Epithelial cell of proximal tubule (primary cell): ENCODE results near the gene IL17RC. TPM values are rescaled to one million over a fixed set of nuclear protein-coding genes. Genes with fewer than 3 reads are reported as not detected.
"Not testable (repeated sequence)": the region's sequence is repeated elsewhere in the genome, so short reads cannot be mapped to it uniquely, and the experiment has no call there.

ENCODE experiments used
- DNase-seq: peaks from one replicate; pipeline ENCODE4 v3.0.0-alpha.2; 2011; ENCODE audit warnings: low read depth
- H3K4me3 ChIP-seq: 2 replicates; pipeline ENCODE4 v1.5.1; 2011; ENCODE audit warnings: low read depth, mild to moderate bottlenecking, low read length
- total RNA-seq: library from RNA; depleted of rRNA; stranded (reverse); fragments of >200 nt; gene quantifications from 2 replicates; pipeline ENCODE4 v1.2.3, GENCODE V29; 2015
- TF ChIP-seq, protein P1 (sequence below): conservative IDR thresholded peaks from 2 replicates; pipeline ENCODE4 v1.5.1; 2012; ENCODE audit warnings: low read depth, mild to moderate bottlenecking, low read length

Gene IL17RC
- 33.2 and 35.3 TPM in 2 replicates for total RNA-seq

- no peak for DNase-seq
- H3K4me3 ChIP-seq, result peak within 1 kb of the TSS; percentile 64
- TF ChIP-seq, protein P1, sequence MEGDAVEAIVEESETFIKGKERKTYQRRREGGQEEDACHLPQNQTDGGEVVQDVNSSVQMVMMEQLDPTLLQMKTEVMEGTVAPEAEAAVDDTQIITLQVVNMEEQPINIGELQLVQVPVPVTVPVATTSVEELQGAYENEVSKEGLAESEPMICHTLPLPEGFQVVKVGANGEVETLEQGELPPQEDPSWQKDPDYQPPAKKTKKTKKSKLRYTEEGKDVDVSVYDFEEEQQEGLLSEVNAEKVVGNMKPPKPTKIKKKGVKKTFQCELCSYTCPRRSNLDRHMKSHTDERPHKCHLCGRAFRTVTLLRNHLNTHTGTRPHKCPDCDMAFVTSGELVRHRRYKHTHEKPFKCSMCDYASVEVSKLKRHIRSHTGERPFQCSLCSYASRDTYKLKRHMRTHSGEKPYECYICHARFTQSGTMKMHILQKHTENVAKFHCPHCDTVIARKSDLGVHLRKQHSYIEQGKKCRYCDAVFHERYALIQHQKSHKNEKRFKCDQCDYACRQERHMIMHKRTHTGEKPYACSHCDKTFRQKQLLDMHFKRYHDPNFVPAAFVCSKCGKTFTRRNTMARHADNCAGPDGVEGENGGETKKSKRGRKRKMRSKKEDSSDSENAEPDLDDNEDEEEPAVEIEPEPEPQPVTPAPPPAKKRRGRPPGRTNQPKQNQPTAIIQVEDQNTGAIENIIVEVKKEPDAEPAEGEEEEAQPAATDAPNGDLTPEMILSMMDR, result no peak
These were observed at the start of gene IL17RC for GRCh38 chr3:9916734-9917680. Gene IL17RC, plus strand, starts transcription at chr3:9917098. Its CDS starts 218 bp downstream, at chr3:9917316.

- TF ChIP-seq, protein P1, result no peak
- no peak for DNase-seq
- no peak overlapping the region for H3K4me3 ChIP-seq
These were observed 49.8 kb upstream of the IL17RC start for GRCh38 chr3:9867106-9867505.

DNA sequence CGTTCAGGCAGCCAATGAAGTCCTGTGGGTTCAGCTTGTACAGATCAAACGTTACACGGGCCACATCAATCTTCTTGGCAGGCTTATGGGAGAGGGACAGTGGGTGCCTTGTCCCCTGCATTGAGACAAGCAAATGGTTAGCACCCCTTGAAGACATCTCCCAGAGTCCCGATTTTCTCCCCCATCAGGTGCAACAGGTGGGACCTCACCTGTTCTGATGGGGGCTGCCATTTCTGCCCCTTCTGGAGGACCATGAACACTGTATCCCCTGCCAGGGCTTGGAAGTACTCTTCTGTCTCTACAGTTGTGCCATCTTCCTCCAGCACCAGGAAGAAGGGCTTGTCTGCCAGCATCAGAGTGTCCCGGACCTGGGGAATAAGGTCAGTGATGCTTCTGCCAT is 46.9 kb upstream of the IL17RC start:
- DNase-seq, result no peak
- H3K4me3 ChIP-seq, result no peak overlapping the region
- TF ChIP-seq, protein P1, result no peak

GRCh38 chr3:9870978-9871377 is 45.9 kb upstream of the IL17RC start:
- TF ChIP-seq, protein P1, result no peak
- no peak for DNase-seq

DNA sequence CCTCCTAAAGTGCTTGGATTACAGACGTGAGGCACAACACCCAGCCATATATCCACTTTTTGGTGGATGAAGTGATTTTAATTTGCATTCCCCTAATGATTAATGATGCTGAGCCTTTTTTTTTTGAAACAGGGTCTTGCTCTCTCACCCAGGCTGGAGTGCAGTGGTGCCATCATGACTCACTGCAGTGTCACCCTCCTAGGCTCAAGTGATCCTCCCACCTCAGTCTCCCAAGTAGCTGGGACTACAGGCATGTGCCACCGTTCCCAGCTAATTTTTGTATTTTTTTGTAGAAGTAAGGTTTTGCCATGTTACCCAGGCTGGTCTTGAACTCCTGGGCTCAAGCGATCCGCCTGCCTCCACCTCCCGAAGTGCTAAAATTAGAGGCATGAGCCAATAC is 44.8 kb upstream of the IL17RC start:
- H3K4me3 ChIP-seq, DNase-seq: not testable (repeated sequence)

More at GRCh38 chr3:9870978-9871377, 45.9 kb upstream of the IL17RC start:
- H3K4me3 ChIP-seq, result no peak overlapping the region

DNA sequence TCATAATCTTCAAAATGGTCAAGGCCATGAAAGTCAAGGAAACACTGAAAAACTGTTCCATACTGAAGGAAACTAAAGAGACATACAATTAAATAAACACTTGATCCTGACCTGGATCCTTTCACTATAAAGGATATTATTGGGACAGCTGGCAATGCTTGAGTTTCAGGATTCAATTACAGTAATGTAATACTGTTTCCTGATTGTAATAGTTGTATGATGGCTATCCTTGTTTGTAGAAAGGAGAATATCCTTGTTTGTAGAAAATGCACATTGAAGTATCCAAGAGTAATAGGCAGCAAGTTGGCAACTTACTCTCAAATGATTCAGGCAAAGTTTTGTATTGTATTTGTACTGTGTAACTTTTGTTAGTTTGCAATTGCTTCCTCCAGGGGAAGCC is 41.5 kb upstream of the IL17RC start:
- TF ChIP-seq, protein P1, result no peak
- H3K4me3 ChIP-seq, result no peak overlapping the region
- no peak for DNase-seq

- not testable (repeated sequence) for DNase-seq, H3K4me3 ChIP-seq
These were observed 40.6 kb upstream of the IL17RC start for GRCh38 chr3:9876255-9876654.

- no peak overlapping the region for H3K4me3 ChIP-seq
- no peak for DNase-seq
- TF ChIP-seq, protein P1, result no peak
These were observed 39.9 kb upstream of the IL17RC start for GRCh38 chr3:9876991-9877390.
